GM23338 (cell line): ENCODE measurements around the gene GPC5. TPM values are rescaled to one million over a fixed set of nuclear protein-coding genes. Genes with fewer than 3 reads are reported as not detected.

Source experiments
- ATAC-seq: fragments of 200-7000 bp; cut with Tn5 transposase; 3 replicates; pipeline ENCODE4 v1.9.1; 2020
- DNase-seq: peaks from one replicate; pipeline ENCODE4 v3.0.0-alpha.2; 2015; ENCODE audit warnings: low spot score
- H2AFZ ChIP-seq: fragments of 200-600 bp; sonication (generic); 2 replicates; pipeline ENCODE4 v1.8.0; 2016; ENCODE audit warnings: antibody characterized with exemption, mild to moderate bottlenecking, moderate library complexity
- H3F3A ChIP-seq: fragments of 200-600 bp; sonication (generic); replicated peaks from 2 replicates; pipeline ENCODE4 v1.8.0; 2017; ENCODE audit warnings: antibody characterized with exemption, mixed run types, low read depth
- H3K27ac ChIP-seq: fragments of 200-600 bp; sonication (generic); 2 replicates; pipeline ENCODE4 v1.6.1; 2016; ENCODE audit warnings: low read depth
- H3K27me3 ChIP-seq: fragments of 200-600 bp; sonication (generic); 2 replicates; pipeline ENCODE4 v1.8.0; 2016; ENCODE audit warnings: mild to moderate bottlenecking, mixed run types, moderate library complexity; ENCODE audit not compliant: insufficient read depth
- H3K36me3 ChIP-seq: fragments of 200-600 bp; sonication (generic); 2 replicates; pipeline ENCODE4 v1.8.0; 2016; ENCODE audit warnings: mild to moderate bottlenecking; ENCODE audit not compliant: insufficient read depth
- H3K4me1 ChIP-seq: fragments of 200-600 bp; sonication (generic); 2 replicates; pipeline ENCODE4 v1.8.0; 2016; ENCODE audit warnings: mild to moderate bottlenecking, moderate library complexity; ENCODE audit not compliant: insufficient read depth
- H3K4me2 ChIP-seq: fragments of 200-600 bp; sonication (generic); 2 replicates; pipeline ENCODE4 v1.7.1; 2017; ENCODE audit warnings: mixed run types
- H3K4me3 ChIP-seq: fragments of 200-600 bp; sonication (generic); 2 replicates; pipeline ENCODE4 v1.6.1; 2016; ENCODE audit warnings: mixed run types
- H3K79me2 ChIP-seq: fragments of 200-600 bp; sonication (generic); replicated peaks from 2 replicates; pipeline ENCODE4 v1.8.0; 2017; ENCODE audit warnings: mild to moderate bottlenecking; ENCODE audit not compliant: insufficient read depth
- H3K9me2 ChIP-seq: fragments of 200-600 bp; sonication (generic); 2 replicates; pipeline ENCODE4 v1.8.0; 2017; ENCODE audit not compliant: insufficient read depth
- H4K20me1 ChIP-seq: fragments of 200-600 bp; sonication (generic); replicated peaks from 2 replicates; pipeline ENCODE4 v1.8.0; 2017; ENCODE audit warnings: mild to moderate bottlenecking; ENCODE audit not compliant: insufficient read depth
- H3K27ac Mint-ChIP-seq: 2 replicates; pipeline ENCODE4 v1.8.0; 2020; ENCODE audit warnings: inconsistent platforms, mild to moderate bottlenecking, moderate library complexity, mixed read lengths
- H3K27me3 Mint-ChIP-seq: 3 replicates; pipeline ENCODE4 v1.8.0; 2022; ENCODE audit warnings: low read depth, mild to moderate bottlenecking, moderate library complexity, mixed read lengths, inconsistent platforms; ENCODE audit not compliant: insufficient read depth, poor library complexity
- H3K36me3 Mint-ChIP-seq: 3 replicates; pipeline ENCODE4 v1.8.0; 2021; ENCODE audit warnings: low read depth, mild to moderate bottlenecking, inconsistent platforms, moderate library complexity, mixed read lengths
- H3K4me1 Mint-ChIP-seq: 3 replicates; pipeline ENCODE4 v1.8.0; 2020; ENCODE audit warnings: mild to moderate bottlenecking, inconsistent platforms, mixed read lengths
- H3K4me3 Mint-ChIP-seq: 3 replicates; pipeline ENCODE4 v1.8.0; 2021; ENCODE audit warnings: moderate library complexity, mild to moderate bottlenecking, inconsistent platforms, mixed read lengths
- H3K9me3 Mint-ChIP-seq: 3 replicates; pipeline ENCODE4 v1.8.0; 2020; ENCODE audit warnings: moderate library complexity, mild to moderate bottlenecking, inconsistent platforms, mixed read lengths
- CREB1 ChIP-seq: fragments of 250-450 bp; sonication (Bioruptor Pico); IDR thresholded peaks from 2 replicates; pipeline ENCODE4 v1.5.0; 2020; ENCODE audit warnings: low read depth, mild to moderate bottlenecking, moderate library complexity
- CTCF ChIP-seq, 2 experiments: fragments of 200-600 bp in 1 of 2; sonication (generic) in 1 of 2; conservative IDR thresholded peaks; 2 replicates each; pipeline versions ENCODE4 v1.5.1 to v1.6.1; 2016 to 2017; ENCODE audit warnings: antibody characterized with exemption in 2 of 2, low read depth in 2 of 2, mild to moderate bottlenecking in 2 of 2, moderate library complexity in 1 of 2
- EZH2 ChIP-seq: fragments of 200-600 bp; sonication (generic); IDR thresholded peaks from one replicate; pipeline ENCODE4 v1.8.0; 2017; ENCODE audit warnings: antibody characterized with exemption, mild to moderate bottlenecking, low read depth; ENCODE audit not compliant: unreplicated experiment
- EZH2phosphoT487 ChIP-seq: fragments of 200-600 bp; sonication (generic); IDR thresholded peaks from one replicate; pipeline ENCODE4 v1.8.1; 2018; ENCODE audit warnings: antibody characterized with exemption; ENCODE audit not compliant: unreplicated experiment
- JUNB ChIP-seq: IDR thresholded peaks from one replicate; pipeline ENCODE4 v1.6.1; 2016; ENCODE audit warnings: antibody characterized with exemption; ENCODE audit not compliant: unreplicated experiment
- NANOG ChIP-seq: IDR thresholded peaks from 2 replicates; pipeline ENCODE4 v1.6.1; 2016; ENCODE audit warnings: antibody characterized with exemption, borderline replicate concordance
- POLR2AphosphoS5 ChIP-seq: IDR thresholded peaks from 2 replicates; pipeline ENCODE4 v1.6.1; 2016; ENCODE audit warnings: antibody characterized with exemption, low read depth
- REST ChIP-seq: IDR thresholded peaks from one replicate; pipeline ENCODE4 v1.6.1; 2018; ENCODE audit warnings: antibody characterized with exemption; ENCODE audit not compliant: unreplicated experiment
- STAT1 ChIP-seq: IDR thresholded peaks from one replicate; pipeline ENCODE4 v1.6.1; 2016; ENCODE audit warnings: antibody characterized with exemption; ENCODE audit not compliant: unreplicated experiment
- ZNF114 ChIP-seq: fragments of 250-450 bp; sonication (Bioruptor Pico); IDR thresholded peaks from 2 replicates; pipeline ENCODE4 v1.5.0; 2020; ENCODE audit warnings: mild to moderate bottlenecking, moderate library complexity
- ZNF331 ChIP-seq: fragments of 250-450 bp; sonication (Bioruptor Pico); IDR thresholded peaks from 2 replicates; pipeline ENCODE4 v1.5.0; 2020; ENCODE audit warnings: low read depth, mild to moderate bottlenecking, moderate library complexity
- ZNF462 ChIP-seq: fragments of 250-450 bp; sonication (Bioruptor Pico); IDR thresholded peaks from 2 replicates; pipeline ENCODE4 v1.5.0; 2020; ENCODE audit warnings: mild to moderate bottlenecking, moderate library complexity
- polyA plus RNA-seq: library from polyadenylated mRNA; unstranded; fragments of >200 nt; fragmentation: Nextera tagmentation; extraction: Ambion mirVana; gene quantifications from 2 replicates; pipeline ENCODE4 v1.2.1, GENCODE V29; 2016
- total RNA-seq: library from RNA; depleted of rRNA; stranded (reverse); fragments of >200 nt; shearing (Covaris generic); gene quantifications from 2 replicates; pipeline ENCODE4 v1.2.3, GENCODE V29; 2014
- TF ChIP-seq, protein P1 (sequence below): IDR thresholded peaks from 2 replicates; pipeline ENCODE4 v1.6.1; 2016; ENCODE audit warnings: antibody characterized with exemption

GPC5 gene
- total and polyA plus RNA-seq, 2 experiments from 2014 or later, result 0.95 to 1.1 TPM

- ATAC-seq (no peak), DNase-seq (no peak)
- H3K4me1 ChIP-seq, result no peaks in the 10 kb centered on the region
- Mint-ChIP-seq H3K4me1 (peaks cover 2% of the 10 kb centered on the region; the same call in 1 of the 3 replicates), H3K27me3 (no peaks in the 10 kb centered on the region), H3K4me3 (no peak overlapping the region), H3K36me3 (no peaks in the 10 kb centered on the region; the same call in 2 of the 3 replicates), H3K9me3 (no peaks in the 10 kb centered on the region; the same call in 2 of the 3 replicates), H3K27ac (no peak overlapping the region)
- H4K20me1 ChIP-seq, result no peaks in the 10 kb centered on the region
- no peaks in the 10 kb centered on the region for H3K79me2 ChIP-seq
- no peak overlapping the region for H3K4me3 ChIP-seq
- no peak overlapping the region for H3K4me2 ChIP-seq
- TF ChIP-seq CTCF (conservative IDR thresholded peaks at IDR 0.05; ENCODE audit: low read depth in 2 of 2) (no peak), EZH2 (no peak), ZNF462 (CRISPR knock-in tag) (no peak), STAT1 (no peak), ZNF114 (CRISPR knock-in tag) (no peak), REST (no peak), POLR2AphosphoS5 (no peak), EZH2phosphoT487 (no peak), ZNF331 (CRISPR knock-in tag) (no peak), JUNB (no peak), CREB1 (CRISPR knock-in tag) (no peak), NANOG (no peak)
- TF ChIP-seq, protein P1, sequence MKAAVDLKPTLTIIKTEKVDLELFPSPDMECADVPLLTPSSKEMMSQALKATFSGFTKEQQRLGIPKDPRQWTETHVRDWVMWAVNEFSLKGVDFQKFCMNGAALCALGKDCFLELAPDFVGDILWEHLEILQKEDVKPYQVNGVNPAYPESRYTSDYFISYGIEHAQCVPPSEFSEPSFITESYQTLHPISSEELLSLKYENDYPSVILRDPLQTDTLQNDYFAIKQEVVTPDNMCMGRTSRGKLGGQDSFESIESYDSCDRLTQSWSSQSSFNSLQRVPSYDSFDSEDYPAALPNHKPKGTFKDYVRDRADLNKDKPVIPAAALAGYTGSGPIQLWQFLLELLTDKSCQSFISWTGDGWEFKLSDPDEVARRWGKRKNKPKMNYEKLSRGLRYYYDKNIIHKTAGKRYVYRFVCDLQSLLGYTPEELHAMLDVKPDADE, result no peak
- no peak overlapping the region for H2AFZ ChIP-seq
- no peaks in the 10 kb centered on the region for H3K27me3 ChIP-seq
- H3K27ac ChIP-seq, result no peak overlapping the region
- H3F3A ChIP-seq, result no peaks in the 10 kb centered on the region
- H3K36me3 ChIP-seq, result no peaks in the 10 kb centered on the region
- H3K9me2 ChIP-seq, result no peaks in the 10 kb centered on the region
Measured at GRCh38 chr13:91726671-91727070, 328.2 kb downstream of the GPC5 start.
